Body of pancreas (tissue), 4 donors: ENCODE results near the gene GFY.

ENCODE experiments used
- POLR2A ChIP-seq, 3 donors: fragments of 450-650 bp; IDR thresholded peaks; one replicate each; pipeline ENCODE4 v1.6.1; 2016; ENCODE audit warnings: antibody characterized with exemption in 3 of 3, mild to moderate bottlenecking in 2 of 3
- TF ChIP-seq, protein P1 (sequence below), 7 experiments: fragments of 450-650 bp in 4 of 7; fragments of 200-600 bp in 3 of 7; sonication (generic) in 3 of 7; IDR thresholded peaks; one replicate each; pipeline ENCODE4 v1.5.1; 2016 to 2019; ENCODE audit warnings: antibody characterized with exemption in 7 of 7

DNA sequence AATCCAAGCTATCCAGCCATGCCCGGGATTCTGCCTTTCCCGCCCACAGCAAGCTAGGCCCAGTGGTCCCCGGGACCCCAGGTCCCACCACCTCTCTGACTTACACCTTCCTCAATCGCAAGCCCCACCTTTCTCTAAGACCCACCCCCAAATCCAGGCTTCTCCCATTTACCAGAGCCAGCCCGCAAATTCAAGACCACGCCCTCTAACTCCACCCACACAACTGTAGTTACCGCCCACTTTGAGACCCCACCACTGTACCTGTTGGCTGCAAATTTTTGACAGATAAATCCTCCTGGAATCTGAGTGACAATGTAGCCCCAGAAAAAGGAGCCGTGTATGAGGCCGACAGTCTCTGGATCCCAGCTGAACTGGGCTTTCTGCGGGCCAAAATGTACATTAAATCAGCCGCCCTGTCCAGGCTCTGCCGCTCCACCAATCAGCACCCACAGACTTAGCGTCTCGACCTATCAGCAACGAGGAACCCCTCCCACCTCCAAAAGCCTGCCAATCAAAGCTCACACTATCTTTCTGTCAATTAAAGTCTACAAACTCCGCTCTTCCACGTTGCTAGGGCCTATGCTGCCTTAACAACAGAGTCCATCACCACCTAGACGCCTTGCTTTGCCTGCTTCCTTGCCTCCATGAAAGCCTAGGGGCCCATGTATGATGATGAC lies 9.9 kb downstream of the GFY start:
- TF ChIP-seq, protein P1, sequence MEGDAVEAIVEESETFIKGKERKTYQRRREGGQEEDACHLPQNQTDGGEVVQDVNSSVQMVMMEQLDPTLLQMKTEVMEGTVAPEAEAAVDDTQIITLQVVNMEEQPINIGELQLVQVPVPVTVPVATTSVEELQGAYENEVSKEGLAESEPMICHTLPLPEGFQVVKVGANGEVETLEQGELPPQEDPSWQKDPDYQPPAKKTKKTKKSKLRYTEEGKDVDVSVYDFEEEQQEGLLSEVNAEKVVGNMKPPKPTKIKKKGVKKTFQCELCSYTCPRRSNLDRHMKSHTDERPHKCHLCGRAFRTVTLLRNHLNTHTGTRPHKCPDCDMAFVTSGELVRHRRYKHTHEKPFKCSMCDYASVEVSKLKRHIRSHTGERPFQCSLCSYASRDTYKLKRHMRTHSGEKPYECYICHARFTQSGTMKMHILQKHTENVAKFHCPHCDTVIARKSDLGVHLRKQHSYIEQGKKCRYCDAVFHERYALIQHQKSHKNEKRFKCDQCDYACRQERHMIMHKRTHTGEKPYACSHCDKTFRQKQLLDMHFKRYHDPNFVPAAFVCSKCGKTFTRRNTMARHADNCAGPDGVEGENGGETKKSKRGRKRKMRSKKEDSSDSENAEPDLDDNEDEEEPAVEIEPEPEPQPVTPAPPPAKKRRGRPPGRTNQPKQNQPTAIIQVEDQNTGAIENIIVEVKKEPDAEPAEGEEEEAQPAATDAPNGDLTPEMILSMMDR (IDR thresholded peaks at IDR 0.05) = no peak
- no peak for TF ChIP-seq POLR2A (IDR thresholded peaks at IDR 0.05)
